ENCODE data around the gene SMIM14.
"Not testable (repeated sequence)": the region's sequence is repeated elsewhere in the genome, so short reads cannot be mapped to it uniquely, and the experiment has no call there.

SMIM14 gene

GRCh38 chr4:39530682-39531081 is 108.0 kb downstream of the SMIM14 start:
- DNase-seq (ENCODE audit: low spot score) = no peak

GRCh38 chr4:39529534-39529933 is 109.1 kb downstream of the SMIM14 start:
- DNase-seq (ENCODE audit: low spot score) = no peak

GRCh38 chr4:39528061-39528465 is 110.6 kb downstream of the SMIM14 start:
- no peak for DNase-seq (ENCODE audit: low spot score)

- peak; percentile 90 for DNase-seq (ENCODE audit: low spot score)
Measured at GRCh38 chr4:39527296-39528060, 111.2 kb downstream of the SMIM14 start, which contains the start of gene UGDH. Gene UGDH, minus strand, starts transcription at chr4:39527439. Its CDS starts 5,927 bp downstream, at chr4:39521512.

GRCh38 chr4:39526765-39527295 is 111.8 kb downstream of the SMIM14 start:
- DNase-seq (ENCODE audit: low spot score) = no peak

GRCh38 chr4:39525822-39526690 is 112.6 kb downstream of the SMIM14 start:
- DNase-seq (ENCODE audit: low spot score) = no peak

GRCh38 chr4:39524161-39524957 is 114.3 kb downstream of the SMIM14 start:
- no peak for DNase-seq (ENCODE audit: low spot score)

- DNase-seq (ENCODE audit: low spot score) = no peak
Measured at GRCh38 chr4:39522068-39522467, 116.6 kb downstream of the SMIM14 start.

GRCh38 chr4:39521253-39521919 is 117.3 kb downstream of the SMIM14 start:
- no peak for DNase-seq (ENCODE audit: low spot score)

GRCh38 chr4:39518484-39518883 is 120.2 kb downstream of the SMIM14 start:
- DNase-seq (ENCODE audit: low spot score) = no peak

- no peak for DNase-seq (ENCODE audit: low spot score)
Measured at GRCh38 chr4:39516407-39516966, 122.2 kb downstream of the SMIM14 start.

GRCh38 chr4:39515669-39516401 is 122.8 kb downstream of the SMIM14 start:
- not testable (repeated sequence) for DNase-seq (ENCODE audit: low spot score)

GRCh38 chr4:39514888-39515401 is 123.7 kb downstream of the SMIM14 start:
- DNase-seq (ENCODE audit: low spot score) = peak; percentile 67

- DNase-seq (ENCODE audit: low spot score) = not testable (repeated sequence)
Measured at GRCh38 chr4:39514266-39514665, 124.4 kb downstream of the SMIM14 start.

- DNase-seq (ENCODE audit: low spot score) = no peak
Measured at GRCh38 chr4:39510348-39510929, 128.2 kb downstream of the SMIM14 start.

GRCh38 chr4:39505581-39505980 is 133.1 kb downstream of the SMIM14 start:
- DNase-seq (ENCODE audit: low spot score) = no peak

GRCh38 chr4:39504538-39504937 is 134.1 kb downstream of the SMIM14 start:
- no peak for DNase-seq (ENCODE audit: low spot score)

- DNase-seq (ENCODE audit: low spot score) = not testable (repeated sequence)
Measured at GRCh38 chr4:39502664-39503035, 136.0 kb downstream of the SMIM14 start.

- no peak for DNase-seq (ENCODE audit: low spot score)
Measured at GRCh38 chr4:39502019-39502663, 136.5 kb downstream of the SMIM14 start.

Measured in hematopoietic multipotent progenitor cell treated with erythropoietin and hydrocortisone succinate and interleukin-3 and kit ligand, for 15 days (in vitro differentiated cells).